ENCODE data around the gene TREH.

Gene TREH

DNA sequence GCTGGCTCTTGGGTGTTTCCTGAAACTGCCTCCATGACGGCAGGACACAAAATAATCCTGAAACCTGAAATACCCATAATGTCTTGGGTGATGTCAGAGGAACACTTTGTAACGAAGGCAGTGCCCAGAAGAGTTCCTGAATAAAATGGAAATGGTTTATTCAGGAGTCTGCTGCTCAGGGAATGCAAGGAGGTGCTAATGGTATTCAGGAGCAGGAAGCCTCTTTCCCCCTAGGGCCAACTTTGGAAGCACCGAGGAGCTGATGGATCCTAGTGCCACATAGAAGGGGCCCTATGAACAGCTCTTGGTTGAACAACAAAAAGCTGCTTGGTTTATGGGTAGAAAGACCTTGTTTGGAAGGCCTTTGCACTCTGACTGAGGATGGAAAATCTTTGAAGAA, 15.5 kb downstream of the TREH start:
- Histone ChIP-seq H3K4me1 (ENCODE audit: control insufficient read depth in 1 of 2, insufficient read depth in 1 of 2, low read depth in 1 of 2, low read length in 1 of 2) (no peaks in the 10 kb centered on the region), H3K27ac (no peak overlapping the region)
- no peak for TF ChIP-seq CTCF (IDR thresholded peaks at IDR 0.05)

GRCh38 chr11:118663381-118663780, 16.1 kb downstream of the TREH start:
- no peaks in the 10 kb centered on the region for H3K36me3 ChIP-seq
- H3K4me3 ChIP-seq (ENCODE audit: low read depth in 1 of 2, low read length in 1 of 2) = no peak overlapping the region
- TF ChIP-seq CTCF (IDR thresholded peaks at IDR 0.05) = no peak
- H3K27me3 ChIP-seq = peaks cover 15% of the 10 kb centered on the region
- no peaks in the 10 kb centered on the region for H3K4me1 ChIP-seq (ENCODE audit: control insufficient read depth in 1 of 2, insufficient read depth in 1 of 2, low read depth in 1 of 2, low read length in 1 of 2)
- H3K9me3 ChIP-seq = no peaks in the 10 kb centered on the region
- no peak overlapping the region for H3K27ac ChIP-seq

More for the DNA sequence above, 15.5 kb downstream of the TREH start:
- Histone ChIP-seq H3K9me3 (no peaks in the 10 kb centered on the region), H3K4me3 (ENCODE audit: low read depth in 1 of 2, low read length in 1 of 2) (no peak overlapping the region), H3K36me3 (no peaks in the 10 kb centered on the region), H3K27me3 (peaks cover 15% of the 10 kb centered on the region)

GRCh38 chr11:118662401-118663271, 16.8 kb downstream of the TREH start:
- Histone ChIP-seq H3K27me3 (peaks cover 15% of the 10 kb centered on the region), H3K27ac (no peak overlapping the region), H3K9me3 (no peaks in the 10 kb centered on the region), H3K4me1 (ENCODE audit: control insufficient read depth in 1 of 2, insufficient read depth in 1 of 2, low read depth in 1 of 2, low read length in 1 of 2) (no peaks in the 10 kb centered on the region), H3K36me3 (no peaks in the 10 kb centered on the region), H3K4me3 (ENCODE audit: low read depth in 1 of 2, low read length in 1 of 2) (no peak overlapping the region)
- TF ChIP-seq CTCF (IDR thresholded peaks at IDR 0.05) = no peak

- no peak overlapping the region for H3K27ac ChIP-seq
- no peaks in the 10 kb centered on the region for H3K4me1 ChIP-seq (ENCODE audit: control insufficient read depth in 1 of 2, insufficient read depth in 1 of 2, low read depth in 1 of 2, low read length in 1 of 2)
- no peaks in the 10 kb centered on the region for H3K36me3 ChIP-seq
- TF ChIP-seq CTCF (IDR thresholded peaks at IDR 0.05) = no peak
- H3K27me3 ChIP-seq = peaks cover 15% of the 10 kb centered on the region
- no peak overlapping the region for H3K4me3 ChIP-seq (ENCODE audit: low read depth in 1 of 2, low read length in 1 of 2)
- H3K9me3 ChIP-seq = no peaks in the 10 kb centered on the region
Observed at GRCh38 chr11:118661425-118662301, 17.8 kb downstream of the TREH start.

DNA sequence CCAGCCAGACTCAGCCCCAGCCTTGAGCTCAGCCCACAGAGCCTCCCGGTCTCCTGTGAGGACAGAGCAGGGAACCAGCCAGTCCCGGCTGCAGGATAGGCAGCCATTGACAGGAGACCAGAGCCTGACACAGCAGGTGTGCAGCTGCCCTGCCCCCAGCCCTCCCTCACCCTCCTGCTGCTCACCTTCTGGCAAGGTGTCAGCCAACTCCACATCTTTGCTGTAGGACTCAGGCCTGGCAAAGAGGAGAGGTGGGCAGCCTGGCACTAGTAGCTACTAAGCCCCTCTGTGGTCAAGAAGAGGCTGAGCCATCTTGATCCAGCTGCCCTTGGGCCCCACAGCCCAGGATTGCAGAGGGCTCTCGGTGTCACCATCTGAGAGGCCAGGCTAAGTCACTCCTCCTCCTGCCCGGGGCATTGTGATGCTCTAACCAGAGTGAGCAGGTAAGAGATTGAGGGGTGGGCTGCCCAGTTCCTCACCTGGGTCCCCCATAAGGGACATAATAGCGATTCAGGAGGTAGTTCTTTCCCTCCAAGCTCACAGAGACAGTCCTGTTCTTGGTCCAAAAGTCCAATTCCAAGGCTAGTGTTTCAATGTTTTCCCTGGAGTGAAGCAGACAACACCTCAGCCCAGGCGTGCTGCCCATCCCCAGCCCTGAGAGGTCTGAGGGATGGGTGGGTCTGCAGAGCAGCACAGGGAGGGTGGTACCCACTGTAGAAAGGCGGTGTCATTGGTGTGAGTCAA, 18.6 kb downstream of the TREH start:
- Histone ChIP-seq H3K9me3 (no peaks in the 10 kb centered on the region), H3K27me3 (peaks cover 15% of the 10 kb centered on the region), H3K4me3 (ENCODE audit: low read depth in 1 of 2, low read length in 1 of 2) (no peak overlapping the region), H3K4me1 (ENCODE audit: control insufficient read depth in 1 of 2, insufficient read depth in 1 of 2, low read depth in 1 of 2, low read length in 1 of 2) (no peaks in the 10 kb centered on the region), H3K27ac (no peak overlapping the region), H3K36me3 (no peaks in the 10 kb centered on the region)
- no peak for TF ChIP-seq CTCF (IDR thresholded peaks at IDR 0.05)

All from neutrophil (primary cell).